Bone marrow (tissue), 2 donors: Measurements from ENCODE around the gene FAIM2.
"Not testable (repeated sequence)": the region's sequence is repeated elsewhere in the genome, so short reads cannot be mapped to it uniquely, and the experiment has no call there.

Source experiments
- DNase-seq, 2 donors: peaks; one replicate each; lab custom pipeline; 2025; lab: John Stamatoyannopoulos, UW

FAIM2 gene

DNA sequence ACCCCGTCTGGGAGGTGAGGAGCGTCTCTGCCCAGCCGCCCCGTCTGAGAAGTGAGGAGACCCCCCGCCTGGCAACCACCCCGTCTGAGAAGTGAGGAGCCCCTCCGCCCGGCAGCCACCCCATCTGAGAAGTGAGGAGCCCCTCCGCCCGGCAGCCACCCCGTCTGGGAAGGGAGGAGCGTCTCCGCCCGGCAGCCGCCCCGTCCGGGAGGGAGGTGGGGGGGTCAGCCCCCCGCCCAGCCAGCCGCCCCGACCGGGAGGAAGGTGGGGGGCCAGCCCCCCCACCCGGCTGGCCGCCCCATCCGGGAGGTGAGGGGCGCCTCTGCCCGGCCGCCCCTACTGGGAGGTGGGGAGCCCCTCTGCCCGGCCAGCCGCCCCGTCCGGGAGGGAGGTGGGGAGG lies 42.8 kb downstream of the FAIM2 start:
- not testable (repeated sequence) for DNase-seq

DNA sequence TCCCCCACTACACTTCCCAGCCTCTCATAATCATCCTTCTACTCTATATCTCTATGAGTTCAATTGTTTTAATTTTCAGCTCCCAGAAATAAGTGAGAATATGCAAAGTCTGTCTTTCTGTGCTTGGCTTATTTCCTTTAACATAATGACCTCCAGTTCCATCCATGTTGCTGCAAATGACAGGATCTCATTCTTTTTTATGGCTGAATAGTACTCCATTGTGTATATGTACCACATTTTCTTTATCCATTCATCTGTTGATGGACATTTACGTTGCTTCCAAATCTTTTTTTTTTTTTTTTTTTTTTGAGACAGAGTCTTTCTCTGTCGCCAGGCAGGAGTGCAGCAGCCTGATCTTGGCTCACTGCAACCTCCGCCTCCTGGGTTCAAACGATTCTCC lies 47.8 kb downstream of the FAIM2 start:
- not testable (repeated sequence) for DNase-seq

DNA sequence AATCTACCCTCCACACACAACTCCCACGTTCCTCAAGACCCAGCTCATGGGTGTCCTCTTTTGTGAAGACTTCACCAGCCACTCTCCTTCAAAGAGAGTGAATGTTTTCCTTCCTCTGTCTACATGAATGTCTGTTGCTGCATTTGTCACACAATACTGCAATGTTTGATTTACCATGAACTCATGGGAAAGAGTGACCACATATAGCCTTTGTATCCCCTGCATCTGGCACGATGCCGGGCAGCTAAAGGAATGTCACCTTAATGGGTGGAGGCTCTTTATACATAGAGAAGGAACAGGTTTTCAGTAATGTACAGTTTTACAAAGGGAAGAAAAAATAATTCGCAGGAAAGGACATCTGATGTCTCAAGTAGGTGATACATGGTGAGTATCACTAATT lies 48.7 kb downstream of the FAIM2 start:
- no peak for DNase-seq

DNA sequence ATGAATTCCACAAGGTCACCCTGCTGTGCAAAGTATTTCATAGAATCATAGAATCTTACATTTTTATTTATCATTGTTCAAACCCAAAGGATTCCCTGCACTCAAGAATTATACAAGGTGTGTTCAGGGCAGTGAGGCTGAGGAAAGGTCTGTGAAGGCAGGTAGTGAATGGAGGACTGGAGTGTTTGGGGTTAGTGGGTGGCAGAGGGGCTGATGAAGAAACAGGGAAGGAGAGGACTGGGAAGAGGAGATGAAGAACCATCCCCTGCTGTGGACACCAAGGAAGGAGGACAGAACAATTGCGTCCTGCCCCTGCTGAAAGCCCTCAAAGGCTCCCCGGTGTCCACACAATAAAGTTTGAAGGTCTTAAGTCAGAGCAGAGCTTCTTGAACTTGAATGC lies 50.0 kb downstream of the FAIM2 start:
- DNase-seq: no peak

DNA sequence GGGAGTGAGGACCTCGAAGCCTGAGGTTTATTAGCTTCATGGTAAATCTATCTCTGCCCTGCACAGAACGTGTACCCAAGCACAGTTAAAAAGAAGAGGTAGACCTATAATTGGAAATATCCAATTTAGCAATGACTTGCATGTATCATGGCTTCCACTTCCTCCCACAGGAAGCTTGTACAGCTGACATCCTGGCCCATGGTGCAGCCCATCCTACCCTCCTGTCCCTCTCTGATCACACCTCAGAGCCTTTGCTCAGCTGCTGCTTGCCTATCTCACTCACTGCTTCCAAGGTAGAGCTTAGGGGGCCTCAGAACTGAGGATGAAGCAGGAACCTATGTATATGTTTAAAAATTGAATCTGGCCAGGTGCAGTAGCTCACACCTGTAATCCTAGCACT lies 56.5 kb downstream of the FAIM2 start:
- no peak for DNase-seq

DNA sequence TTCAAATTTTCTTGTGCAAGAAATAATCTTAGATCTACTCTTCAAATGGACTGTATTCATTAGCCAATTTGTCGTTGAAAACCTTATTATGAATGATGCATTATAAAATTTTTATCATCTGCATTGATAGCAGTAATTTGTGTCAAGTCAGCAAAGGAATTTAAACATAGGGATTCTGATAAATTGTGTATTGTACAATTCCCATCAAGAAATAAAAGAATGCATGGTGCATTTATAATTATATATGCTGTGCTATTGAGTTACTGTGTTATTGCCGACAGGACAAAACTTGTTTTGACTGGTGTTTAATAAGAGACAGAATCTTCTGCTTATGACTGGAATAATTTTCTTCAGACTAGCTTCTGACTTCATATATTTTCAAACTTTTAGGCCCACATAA lies 57.7 kb downstream of the FAIM2 start:
- DNase-seq: no peak

DNA sequence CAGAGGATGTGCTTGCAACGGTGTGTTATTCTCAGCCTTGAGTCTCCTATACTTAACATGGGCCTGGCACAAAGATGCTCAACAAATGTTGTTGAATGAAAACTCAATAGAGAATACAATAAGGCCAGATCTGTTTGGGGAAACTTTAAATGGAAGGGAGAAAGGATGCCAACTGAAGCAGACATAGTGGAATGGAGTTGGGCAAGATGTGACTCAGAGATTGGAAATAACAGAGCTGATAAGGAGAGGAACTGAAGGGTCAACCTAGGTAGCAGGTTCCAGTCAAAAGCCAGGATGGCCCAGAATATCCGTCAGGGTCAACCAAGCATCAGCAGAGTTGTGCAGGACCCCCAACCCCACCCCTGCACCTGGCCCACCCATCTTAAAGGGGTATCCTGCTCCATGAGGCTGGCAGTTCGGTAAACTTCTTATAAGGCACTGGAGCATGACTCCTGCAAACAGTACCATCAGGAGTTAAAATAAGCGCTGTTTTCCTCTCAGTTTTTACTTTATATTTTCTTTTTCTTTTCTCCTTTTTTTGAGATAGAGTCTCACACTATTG lies 59.7 kb downstream of the FAIM2 start:
- no peak for DNase-seq

DNA sequence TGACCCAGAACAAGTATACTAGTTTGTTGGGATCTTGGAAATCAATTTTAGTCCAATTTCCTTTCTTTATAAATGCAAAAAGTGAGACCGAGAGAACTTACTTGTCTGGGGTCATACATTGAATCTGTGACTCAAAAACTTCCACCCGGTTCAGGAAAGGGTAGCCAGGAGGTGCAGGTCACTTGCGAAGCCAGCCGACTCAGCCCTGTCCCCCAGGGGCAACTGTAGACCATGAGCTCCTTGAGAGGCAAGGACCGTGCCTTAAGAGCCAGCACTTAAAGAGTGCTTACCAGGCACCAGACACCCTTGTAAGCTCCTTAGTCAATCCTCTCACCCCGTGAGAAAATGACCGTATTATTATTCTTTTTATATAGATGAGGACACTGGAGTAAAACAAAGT lies 60.3 kb downstream of the FAIM2 start:
- DNase-seq: no peak

DNA sequence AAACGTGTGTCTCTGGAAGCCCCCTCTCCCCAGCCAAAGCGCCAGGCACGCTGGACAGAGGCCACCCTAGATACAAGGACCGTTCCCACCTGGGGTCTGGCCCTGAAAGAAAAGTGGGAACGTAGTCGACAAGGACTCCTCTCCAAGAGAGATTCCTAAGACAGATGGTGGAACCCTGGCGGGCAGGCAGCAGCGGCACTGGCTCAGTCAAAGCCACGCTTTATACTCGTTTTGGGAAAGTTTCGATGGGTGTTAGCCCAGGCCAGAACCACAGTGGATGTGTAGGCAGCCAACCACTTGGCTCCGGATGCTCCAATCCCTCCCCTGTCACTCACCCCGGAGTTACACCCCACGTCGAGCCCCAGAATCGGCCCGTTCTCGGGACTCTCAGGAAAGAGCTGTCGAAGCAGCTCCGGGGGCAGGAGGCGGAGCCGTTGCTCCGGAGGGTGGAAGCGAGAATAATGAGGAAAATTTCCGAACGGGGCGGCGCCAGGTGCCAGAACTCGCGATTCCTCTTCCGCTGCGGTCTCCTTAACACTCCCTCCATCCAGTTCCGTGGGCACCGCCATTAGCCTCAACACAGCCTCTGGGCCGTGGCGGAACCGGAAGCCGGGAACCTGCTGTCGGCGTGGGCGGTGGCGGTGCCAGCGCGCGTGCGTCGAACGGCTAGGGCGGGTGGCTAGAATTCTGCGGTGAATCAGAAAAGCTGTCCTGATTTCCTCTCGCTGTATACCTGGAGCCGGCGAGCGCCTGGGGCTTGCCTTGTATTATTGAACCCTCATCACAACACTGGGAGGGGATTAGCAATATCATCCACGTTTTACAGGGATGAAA lies 61.0 kb downstream of the FAIM2 start, which contains the start of gene BCDIN3D:
Gene BCDIN3D (minus strand): TSS at position 588 of the 834 bp plus-strand sequence. CDS start 19 bp downstream, at position 569.
- peak; percentile 72 to 85 for DNase-seq

DNA sequence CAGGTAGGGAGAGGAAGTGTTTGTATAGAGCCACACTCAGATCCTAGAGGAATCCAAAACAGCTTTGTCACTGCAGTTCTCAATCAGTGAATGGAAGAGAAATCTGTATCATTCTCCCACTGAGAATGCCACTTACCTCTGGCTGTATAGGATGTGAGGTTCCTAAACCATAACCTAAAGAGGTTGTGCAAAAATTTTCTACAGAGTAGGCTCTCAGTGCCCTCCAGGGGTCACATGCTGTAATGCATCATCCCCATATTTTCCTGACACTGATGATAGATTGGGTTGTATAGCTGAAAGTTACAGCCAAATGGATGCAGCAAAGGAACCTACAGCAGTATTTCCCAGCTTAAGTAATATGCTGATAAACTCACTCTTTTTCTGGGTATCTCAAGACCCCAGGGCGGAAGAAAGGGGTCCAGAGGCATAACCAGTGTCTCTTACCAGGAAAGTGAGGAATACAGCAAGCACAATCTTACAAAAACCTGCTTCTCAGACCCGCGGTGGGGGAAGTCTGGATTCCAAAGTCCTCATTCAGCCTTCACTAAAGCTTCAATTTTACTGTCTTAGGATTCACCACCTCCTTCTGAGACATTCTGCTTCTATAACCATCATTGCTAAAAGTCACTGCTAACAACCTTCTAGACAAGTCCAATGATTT lies 64.6 kb downstream of the FAIM2 start:
- DNase-seq: peak in 1 of 2 donors; percentile 22

DNA sequence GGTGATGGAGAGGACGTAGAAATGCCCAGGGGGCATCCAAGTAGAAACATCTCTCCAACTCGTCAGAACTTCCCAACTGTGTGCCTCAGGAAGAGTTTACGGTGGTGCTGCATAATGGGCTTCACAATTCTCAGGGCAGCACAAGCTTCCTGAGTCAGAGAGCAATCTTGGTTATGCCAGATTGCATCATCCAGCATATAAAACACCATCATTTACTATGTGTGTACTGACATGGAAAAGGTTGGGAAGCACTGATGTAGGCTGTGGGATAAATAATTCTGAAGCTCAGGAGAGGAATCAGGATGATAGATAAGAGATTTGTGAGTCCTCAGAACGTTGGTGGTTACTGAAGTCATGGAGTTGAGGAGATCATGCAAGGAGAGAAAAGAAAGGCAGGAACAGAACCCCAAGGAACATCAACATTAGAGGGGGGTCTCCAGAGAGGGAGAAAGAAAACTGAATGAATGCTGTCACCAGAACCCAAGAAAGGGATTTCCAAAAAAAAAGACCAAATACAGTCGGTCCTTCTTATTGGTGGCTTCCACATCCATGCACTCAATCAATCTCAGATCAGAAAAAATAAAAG lies 70.8 kb downstream of the FAIM2 start:
- DNase-seq: no peak

DNA sequence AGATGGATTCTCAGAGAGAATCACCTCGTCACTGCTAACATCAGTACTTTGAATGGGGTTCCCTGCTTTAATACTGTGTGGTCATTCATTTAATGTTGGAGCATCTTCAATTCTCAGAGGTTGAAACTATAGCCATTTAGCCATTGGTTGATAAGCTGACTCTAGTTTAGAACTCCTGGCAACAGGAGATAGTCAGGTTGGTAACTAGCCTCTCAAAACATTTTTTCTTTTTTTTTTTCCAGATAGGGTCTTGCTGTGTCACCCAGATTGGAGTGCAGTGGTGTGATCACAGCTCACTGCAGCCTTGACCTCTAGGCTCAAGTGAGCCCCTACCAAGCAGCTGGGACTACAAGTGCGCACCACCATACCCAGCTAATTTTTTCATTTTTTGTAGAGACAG lies 72.0 kb downstream of the FAIM2 start:
- DNase-seq: no peak

DNA sequence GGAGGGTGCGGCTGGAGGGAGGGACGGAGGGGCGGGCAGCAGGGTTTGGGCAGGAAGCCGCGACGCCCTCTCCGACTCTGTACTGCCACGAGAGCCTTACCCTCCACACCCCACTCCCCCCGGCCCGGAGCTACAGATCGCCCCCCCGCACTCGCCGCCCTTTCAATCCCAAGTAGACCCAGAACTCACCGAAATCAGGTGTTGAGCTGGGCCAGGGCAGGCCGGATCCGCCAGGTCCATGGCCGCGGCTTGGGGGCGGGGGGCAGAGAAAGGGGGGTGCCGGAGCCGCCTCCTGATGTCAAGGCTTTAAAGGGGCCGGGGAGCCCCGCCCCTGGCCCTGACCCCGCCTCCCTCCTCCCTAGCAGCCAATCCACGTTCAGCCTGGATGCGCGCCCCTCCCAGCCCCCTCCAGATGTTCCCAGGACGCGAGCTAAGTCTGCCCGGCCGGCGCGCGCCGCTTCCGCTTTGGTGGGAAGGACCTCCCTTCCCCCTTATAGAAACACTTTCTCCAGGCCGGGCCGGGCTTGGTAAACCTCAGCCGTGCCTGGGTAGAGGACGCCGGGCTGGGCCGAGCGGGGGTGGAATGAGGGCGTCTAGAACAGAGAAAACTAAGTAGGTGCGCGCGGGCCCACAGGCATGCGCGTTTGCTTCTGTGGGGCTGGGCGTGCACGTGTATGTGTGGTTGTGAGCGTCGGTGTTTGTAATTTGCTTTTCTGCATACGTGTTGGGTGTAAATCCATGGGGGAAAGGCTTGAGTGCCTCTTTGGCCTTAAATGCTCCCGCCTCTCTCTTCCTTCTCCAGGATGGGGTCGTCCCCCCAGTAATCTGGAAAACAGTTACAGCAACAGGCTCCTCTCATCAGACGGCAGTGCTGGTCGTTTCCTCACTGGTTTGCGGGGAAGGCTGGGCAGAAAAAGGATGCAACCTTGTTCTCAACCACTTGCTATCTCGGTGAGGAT lies 75.3 kb downstream of the FAIM2 start, which contains the start of gene NCKAP5L:
Gene NCKAP5L (minus strand): TSS at position 281 of the 959 bp plus-strand sequence. CDS start 24,369 bp downstream, outside the sequence.
- DNase-seq: peak; percentile 86 to 98

DNA sequence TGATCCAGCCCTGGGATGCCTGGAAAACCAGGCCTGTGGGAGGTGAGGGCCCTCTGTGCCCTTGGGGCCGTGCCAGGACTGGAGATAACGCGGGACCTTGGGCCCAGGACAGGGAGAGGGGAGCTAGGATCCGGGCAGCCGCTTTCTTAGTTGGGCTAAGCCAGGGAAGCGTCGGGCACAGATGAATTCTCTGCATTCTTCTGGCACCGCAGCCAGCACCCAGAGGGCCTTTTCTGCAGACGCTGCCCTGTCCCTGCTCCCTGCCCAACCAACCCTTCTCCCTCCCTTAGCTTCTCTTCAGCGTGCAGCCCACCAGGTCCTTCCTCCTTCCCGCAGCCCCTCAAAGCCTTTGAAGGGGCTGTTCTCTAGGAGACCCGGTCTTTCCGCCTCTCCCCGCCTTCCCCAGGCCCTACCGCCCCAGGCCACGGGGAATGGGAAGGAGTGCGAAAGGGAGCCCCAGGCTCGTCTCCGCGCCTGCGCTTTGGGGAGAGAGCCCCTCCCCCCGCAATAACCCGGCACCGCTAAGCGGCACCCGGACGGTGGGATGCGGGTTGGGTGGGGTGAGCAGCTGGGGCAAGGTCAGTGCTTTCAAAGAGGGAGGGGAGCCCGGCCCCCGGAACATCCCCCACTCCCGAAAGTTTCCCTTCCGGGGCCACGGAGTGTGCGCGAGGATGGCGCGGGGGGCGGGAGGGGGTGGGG lies 76.2 kb downstream of the FAIM2 start:
- peak in 1 of 2 donors; percentile 33 for DNase-seq

DNA sequence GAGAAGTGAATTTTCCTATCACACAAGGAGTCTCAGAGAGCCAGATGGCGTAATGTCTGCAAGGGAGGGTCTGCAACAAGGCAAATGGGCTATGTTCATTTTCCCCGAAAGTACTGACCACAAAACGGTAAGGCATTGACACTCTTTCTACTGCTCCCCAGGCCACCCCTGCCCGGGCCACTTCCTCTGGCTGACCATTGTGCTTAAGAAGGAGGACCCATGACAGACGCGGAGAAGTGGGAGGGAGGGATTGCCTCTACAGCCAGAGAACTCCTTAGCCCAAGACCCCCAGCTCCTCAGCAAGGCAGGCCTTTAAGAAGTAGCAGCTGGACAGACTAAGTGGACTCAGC lies 76.7 kb downstream of the FAIM2 start:
- DNase-seq: no peak

DNA sequence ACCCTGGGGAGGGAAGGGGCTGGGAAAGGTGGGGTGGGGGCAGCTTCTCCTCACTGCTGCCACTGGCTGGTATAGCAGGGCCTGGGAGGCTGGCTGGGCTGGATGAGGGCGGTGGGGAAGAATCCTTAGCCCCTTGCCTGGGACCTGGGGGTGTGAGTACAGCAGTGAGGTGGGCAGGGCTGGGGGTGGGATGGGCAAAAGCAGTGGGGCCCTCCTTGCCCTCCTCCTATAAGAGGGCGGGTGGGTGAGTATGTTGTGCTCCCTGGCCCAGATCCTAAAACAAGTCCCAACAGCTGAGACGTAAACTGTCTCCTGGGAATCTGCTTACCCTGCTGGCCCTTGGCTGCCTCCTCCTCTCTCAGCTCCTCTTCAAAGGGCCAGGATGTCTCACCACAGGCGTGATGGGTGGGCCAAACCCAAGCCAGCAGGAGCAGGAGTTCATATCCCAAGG lies 77.7 kb downstream of the FAIM2 start:
- no peak for DNase-seq

DNA sequence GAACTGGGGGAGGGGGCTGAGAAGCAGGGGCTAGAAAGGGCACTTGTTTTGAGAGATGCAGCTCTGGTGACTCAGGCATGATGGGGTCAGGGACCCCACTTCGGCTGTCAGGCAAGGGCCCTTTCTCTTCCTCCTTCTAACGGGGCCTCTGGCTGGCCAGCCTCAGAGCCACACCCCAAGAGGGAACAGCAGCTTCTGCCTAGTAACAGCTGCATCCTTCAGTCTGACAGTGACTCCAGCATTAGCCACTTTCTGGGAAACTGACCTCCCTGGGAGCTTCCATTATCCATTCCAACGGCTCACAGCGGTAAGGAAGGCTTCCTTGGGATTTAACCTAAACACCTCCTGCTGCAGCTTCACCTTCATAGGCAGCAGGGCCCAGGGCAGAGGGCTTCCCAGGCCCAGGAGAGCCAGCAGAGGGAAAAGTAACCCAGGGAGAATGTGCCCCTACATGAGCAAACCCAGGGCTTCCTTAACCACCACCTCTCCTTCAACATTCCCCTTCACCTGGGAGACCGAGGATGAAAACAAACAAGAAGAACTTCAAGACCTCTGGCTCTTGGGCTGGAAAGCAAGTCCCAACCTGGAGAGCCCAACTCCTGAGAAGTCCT lies 78.2 kb downstream of the FAIM2 start:
- DNase-seq: peak; percentile 42 to 59

DNA sequence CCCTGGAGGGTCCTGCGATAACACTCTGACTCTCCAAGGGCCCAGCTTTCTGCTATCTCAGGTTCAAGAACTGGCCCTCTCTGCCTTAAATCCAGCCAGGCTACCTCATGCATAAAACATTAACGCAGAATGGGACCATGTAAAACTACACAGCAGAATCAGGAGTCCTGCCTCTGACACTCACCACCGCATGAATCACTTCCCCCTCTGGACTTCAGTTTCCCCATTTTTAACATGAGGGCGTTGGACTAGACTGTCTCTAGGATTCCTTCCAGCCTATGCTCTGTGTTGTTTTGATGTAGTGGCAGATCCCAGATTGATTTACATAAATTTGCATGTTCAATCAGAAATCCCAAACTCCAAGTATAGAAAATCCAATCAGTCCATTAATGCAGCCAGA lies 78.8 kb downstream of the FAIM2 start:
- peak in 1 of 2 donors; percentile 88 for DNase-seq

DNA sequence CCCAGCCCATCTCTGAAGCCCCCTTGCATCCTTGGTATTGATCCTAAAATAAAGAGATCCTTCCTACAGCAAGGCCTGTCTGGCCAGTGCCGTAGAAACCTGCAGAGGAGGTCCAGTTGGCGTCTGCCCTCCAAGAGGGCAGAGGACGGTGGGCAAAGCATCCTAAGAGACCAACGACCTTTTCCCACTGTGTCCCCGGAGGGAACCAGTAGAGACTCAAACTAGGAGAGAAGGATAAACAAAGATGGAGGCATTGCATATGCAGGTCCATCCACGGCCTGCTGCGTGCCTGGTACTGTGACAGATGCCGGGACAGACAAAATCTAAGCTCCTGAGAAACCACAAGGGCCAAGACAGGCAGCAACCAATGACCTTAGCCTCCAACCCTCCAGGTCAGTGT lies 79.3 kb downstream of the FAIM2 start:
- no peak for DNase-seq

DNA sequence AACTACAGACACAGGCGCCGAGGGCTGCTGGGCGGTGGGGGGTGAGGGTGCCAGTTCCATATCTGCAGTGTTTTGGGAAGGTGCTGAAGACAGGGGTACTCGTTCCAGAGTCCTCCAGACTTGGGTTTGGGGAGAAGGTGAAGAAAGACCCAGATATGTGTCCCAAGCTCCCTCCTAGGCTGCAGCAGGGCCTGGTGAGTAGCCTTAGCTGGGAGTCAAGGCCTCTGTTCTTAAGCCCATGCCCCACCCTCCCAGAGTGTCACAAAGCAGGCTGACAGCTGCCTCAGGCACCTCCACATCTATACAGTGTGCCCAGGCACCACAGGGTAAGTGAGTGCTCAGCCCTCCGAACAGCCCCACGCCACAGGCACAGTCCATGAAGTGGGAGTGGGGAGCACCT lies 79.7 kb downstream of the FAIM2 start:
- DNase-seq: no peak
